Endothelial cell of umbilical vein (primary cell): ENCODE results near the gene KIF24. TPM values are rescaled to one million over a fixed set of nuclear protein-coding genes. Genes with fewer than 3 reads are reported as not detected.
"Not testable (repeated sequence)": the region's sequence is repeated elsewhere in the genome, so short reads cannot be mapped to it uniquely, and the experiment has no call there.

Experiments used
- BruUV-seq: library from RNA; stranded (reverse); fragments of 400-500 nt; replicated peaks from 2 replicates; lab custom pipeline; 2021; lab: Mats Ljungman, UMichigan
- CTCF ChIA-PET: fragments of 300-600, 350-600 bp; sonication (Branson Sonifier 250); formaldehyde crosslinking; loops from one replicate; lab custom pipeline; 2021; ENCODE audit warnings: antibody characterized with exemption, inconsistent platforms; lab: Charles Lee
- POLR2A ChIA-PET: fragments of 300-600, 350-600 bp; sonication (Branson Sonifier 250); formaldehyde crosslinking; loops from one replicate; lab custom pipeline; 2021; ENCODE audit warnings: antibody characterized with exemption, inconsistent platforms; lab: Charles Lee
- DNase-seq: peaks from one replicate; pipeline ENCODE4 v3.0.0-alpha.2; 2011; ENCODE audit warnings: low read depth, low spot score
- FAIRE-seq: peaks from 2 replicates; lab custom pipeline; 2011; peaks lifted over from hg19 to GRCh38; lab: Jason Lieb, UNC
- H2AFZ ChIP-seq: 2 replicates; pipeline ENCODE4 v1.6.0; 2012; ENCODE audit warnings: low read depth, low read length, control low read depth, inconsistent platforms
- H3K27ac ChIP-seq: 2 replicates; pipeline ENCODE4 v1.5.1; 2011; ENCODE audit warnings: low read depth, mild to moderate bottlenecking, control low read depth, low read length, moderate library complexity; ENCODE audit not compliant: insufficient read depth
- H3K27me3 ChIP-seq, 2 experiments: 2 replicates each; pipeline versions ENCODE4 v1.6.0 to v1.6.1; 2011; ENCODE audit warnings: low read length in 2 of 2, mixed read lengths in 1 of 2; ENCODE audit not compliant: control insufficient read depth in 2 of 2, insufficient read depth in 2 of 2
- H3K36me3 ChIP-seq, 2 experiments: 2 replicates in 1 of 2; 3 replicates in 1 of 2; pipeline ENCODE4 v1.5.1; 2011; ENCODE audit warnings: low read length in 2 of 2, mild to moderate bottlenecking in 1 of 2, moderate library complexity in 1 of 2; ENCODE audit not compliant: control insufficient read depth in 2 of 2, insufficient read depth in 2 of 2; ENCODE audit errors: extremely low read depth in 1 of 2
- H3K4me1 ChIP-seq: 3 replicates; pipeline ENCODE4 v1.5.1; 2011; ENCODE audit warnings: mild to moderate bottlenecking, low read length; ENCODE audit not compliant: control insufficient read depth, insufficient read depth; ENCODE audit errors: extremely low read depth
- H3K4me2 ChIP-seq: 2 replicates; pipeline ENCODE4 v1.6.1; 2011; ENCODE audit warnings: low read length, control low read depth, mixed read lengths; ENCODE audit not compliant: insufficient read depth
- H3K4me3 ChIP-seq, 3 experiments: fragments of 200-600 bp in 1 of 3; sonication (generic), shearing (Covaris generic) in 1 of 3; replicated peaks in 1 of 3; 2 replicates each; pipeline ENCODE4 v1.5.1; 2011 to 2016; ENCODE audit warnings: control low read depth in 3 of 3, low read length in 3 of 3, mild to moderate bottlenecking in 2 of 3, inconsistent platforms in 1 of 3, low read depth in 1 of 3, moderate library complexity in 1 of 3; ENCODE audit not compliant: insufficient read depth in 1 of 3
- H3K79me2 ChIP-seq: 2 replicates; pipeline ENCODE4 v1.6.0; 2012; ENCODE audit warnings: low read length, inconsistent platforms; ENCODE audit not compliant: control insufficient read depth, insufficient read depth
- H3K9ac ChIP-seq: replicated peaks from 2 replicates; pipeline ENCODE3; 2011; ENCODE audit warnings: low read length, control low read depth; ENCODE audit not compliant: insufficient read depth; ENCODE audit errors: extremely low read depth
- H3K9me1 ChIP-seq: replicated peaks from 3 replicates; pipeline ENCODE4 v1.6.0; 2011; ENCODE audit warnings: mild to moderate bottlenecking, low read length; ENCODE audit not compliant: control insufficient read depth, insufficient read depth; ENCODE audit errors: extremely low read depth
- H3K9me3 ChIP-seq: replicated peaks from 2 replicates; pipeline ENCODE4 v1.5.1; 2012; ENCODE audit warnings: low read length, inconsistent platforms; ENCODE audit not compliant: control insufficient read depth, insufficient read depth
- H4K20me1 ChIP-seq: replicated peaks from 2 replicates; pipeline ENCODE3; 2011; ENCODE audit warnings: mild to moderate bottlenecking, low read length; ENCODE audit not compliant: control insufficient read depth, insufficient read depth; ENCODE audit errors: extremely low read depth
- CTCF ChIP-seq, 2 donors: IDR thresholded peaks; 1 replicate in 1 of 2; 2 replicates in 1 of 2; pipeline ENCODE4 v1.5.1; 2011; ENCODE audit warnings: low read length in 2 of 2, mild to moderate bottlenecking in 2 of 2, moderate library complexity in 2 of 2, control low read depth in 1 of 2, inconsistent platforms in 1 of 2, low read depth in 1 of 2; ENCODE audit not compliant: insufficient read depth in 1 of 2; ENCODE audit errors: extremely low read depth in 1 of 2
- EZH2 ChIP-seq: IDR thresholded peaks from 2 replicates; pipeline ENCODE4 v1.6.1; 2012; ENCODE audit warnings: borderline replicate concordance, low read depth, mild to moderate bottlenecking, moderate library complexity, low read length, inconsistent platforms; ENCODE audit not compliant: severe bottlenecking
- FOS ChIP-seq: IDR thresholded peaks from 2 replicates; pipeline ENCODE4 v1.6.1; 2011; ENCODE audit warnings: mild to moderate bottlenecking, low read length, moderate library complexity, borderline replicate concordance; ENCODE audit not compliant: insufficient read depth
- GATA2 ChIP-seq: IDR thresholded peaks from 2 replicates; pipeline ENCODE4 v1.7.0; 2011; ENCODE audit warnings: low read depth, mild to moderate bottlenecking, moderate library complexity, mixed read lengths, low read length; ENCODE audit not compliant: insufficient read length, insufficient read depth
- JUN ChIP-seq: IDR thresholded peaks from 2 replicates; pipeline ENCODE4 v1.6.1; 2011; ENCODE audit warnings: borderline replicate concordance, low read depth; ENCODE audit not compliant: insufficient read length, insufficient read depth
- MAX ChIP-seq: IDR thresholded peaks from 2 replicates; pipeline ENCODE4 v1.6.1; 2011; ENCODE audit not compliant: insufficient read depth, insufficient read length
- MYC ChIP-seq: IDR thresholded peaks from one replicate; pipeline ENCODE4 v1.6.1; 2011; ENCODE audit warnings: mild to moderate bottlenecking, low read depth, low read length
- POLR2A ChIP-seq: IDR thresholded peaks from 2 replicates; pipeline ENCODE4 v1.6.1; 2012; ENCODE audit warnings: low read depth, mild to moderate bottlenecking, control low read depth, low read length
- POLR2AphosphoS5 ChIP-seq: IDR thresholded peaks from 2 replicates; pipeline ENCODE4 v1.6.1; 2012; ENCODE audit warnings: low read depth, mild to moderate bottlenecking, control low read depth, low read length, moderate library complexity; ENCODE audit not compliant: insufficient read depth
- dilution Hi-C: fragments of 300-500 bp; cut with MboI; formaldehyde crosslinking; loops from one replicate; pipeline ENCODE4 v1.15.0; 2019; ENCODE audit warnings: low sequenced_read_pairs; ENCODE audit not compliant: extremely low pct_ligation_motif_present
- intact Hi-C: fragments of 100-400 bp; cut with micrococcal nuclease; formaldehyde crosslinking; loops from one replicate; pipeline ENCODE4 v1.10.0; 2022
- polyA plus RNA-seq, 4 experiments: library from polyadenylated mRNA; depleted of rRNA in 3 of 4; stranded (reverse) in 3 of 4; unstranded in 1 of 4; fragments of >200 nt; gene quantifications; 2 replicates each; pipeline versions ENCODE4 v1.2.1 to v1.2.3, GENCODE V29; 2011 to 2012; ENCODE audit warnings: missing spikeins in 1 of 4
- total RNA-seq: library from RNA; stranded (reverse); gene quantifications from 2 replicates; pipeline ENCODE4 v1.2.3, GENCODE V29; 2021

The KIF24 gene
- total and polyA plus RNA-seq, 2 donors (not counting 3 experiments of a cell fraction or from before 2014, with no cell fraction given), result 2.1 to 4.8 TPM

GRCh38 chr9:34301064-34301463 lies 28.0 kb downstream of the KIF24 start:
- H3K27me3 ChIP-seq, POLR2A ChIA-PET, FAIRE-seq, intact Hi-C loops, H3K79me2 ChIP-seq, H3K27ac ChIP-seq, DNase-seq, H3K9me1 ChIP-seq, H3K4me2 ChIP-seq, H3K4me1 ChIP-seq, dilution Hi-C loops, H3K36me3 ChIP-seq, H4K20me1 ChIP-seq, H2AFZ ChIP-seq, H3K4me3 ChIP-seq, BruUV-seq, H3K9me3 ChIP-seq, H3K9ac ChIP-seq: not testable (repeated sequence)
- CTCF ChIA-PET, result interaction anchor here (1.7 kb wide), 1 partner anchor 9 kb away, joined by 5 read pairs; no protein-coding TSS in a partner anchor

- no peak overlapping the region for H3K4me3 ChIP-seq
- no peaks in the 10 kb centered on the region for H3K9me3 ChIP-seq
- dilution Hi-C loops (no loop called here), intact Hi-C loops (no loop called here)
- TF ChIP-seq MYC (no peak), EZH2 (no peak), MAX (no peak), GATA2 (no peak), POLR2A (no peak), POLR2AphosphoS5 (no peak), FOS (no peak), JUN (no peak), CTCF (IDR thresholded peaks at IDR 0.05; ENCODE audit: extremely low read depth in 1 of 2, insufficient read depth in 1 of 2, low read depth in 1 of 2, low read length in 2 of 2) (no peak)
- ChIA-PET POLR2A (no interaction called here), CTCF (no interaction called here)
- no TSS peak for BruUV-seq
- H2AFZ ChIP-seq, result no peak overlapping the region
- FAIRE-seq, result no peak
- no peak for DNase-seq
- no peak overlapping the region for H3K4me2 ChIP-seq
- H3K4me1 ChIP-seq, result peaks cover 7% of the 10 kb centered on the region
- H3K9me1 ChIP-seq, result no peaks in the 10 kb centered on the region
- no peak overlapping the region for H3K9ac ChIP-seq
- H3K27me3 ChIP-seq, result no peaks in the 10 kb centered on the region
- H3K36me3 ChIP-seq, result no peaks in the 10 kb centered on the region
- no peaks in the 10 kb centered on the region for H4K20me1 ChIP-seq
- H3K27ac ChIP-seq, result no peak overlapping the region
- H3K79me2 ChIP-seq, result no peaks in the 10 kb centered on the region
Observed at GRCh38 chr9:34292552-34292951, 36.5 kb downstream of the KIF24 start.
